NCI-H1048 (cell line): ENCODE data around the gene USP4.
"Not testable (repeated sequence)": the region's sequence is repeated elsewhere in the genome, so short reads cannot be mapped to it uniquely, and the experiment has no call there.

Experiments
- DNase-seq: peaks from one replicate; lab custom pipeline; 2025; lab: John Stamatoyannopoulos, UW

Gene USP4

DNA sequence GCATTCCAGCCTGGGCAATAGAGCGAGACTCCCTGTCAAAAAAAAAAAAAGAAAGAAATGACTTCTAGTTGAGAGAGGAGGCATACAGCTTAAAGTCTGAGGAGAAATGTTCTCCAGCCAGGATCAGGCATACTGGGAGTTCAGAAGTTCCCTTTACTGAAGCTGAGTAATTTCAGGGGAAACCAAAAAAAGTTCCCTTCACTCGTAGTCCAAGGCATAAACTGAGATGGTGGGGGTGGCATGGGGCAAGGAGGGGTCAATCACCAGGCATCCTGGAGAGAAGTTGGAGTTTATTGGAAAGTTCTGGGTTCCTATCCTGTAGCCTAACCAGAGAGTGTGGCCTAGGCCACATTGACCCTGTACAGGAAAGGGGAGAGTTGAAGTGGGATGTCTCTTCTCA, 12.4 kb upstream of the USP4 start:
- DNase-seq = no peak

DNA sequence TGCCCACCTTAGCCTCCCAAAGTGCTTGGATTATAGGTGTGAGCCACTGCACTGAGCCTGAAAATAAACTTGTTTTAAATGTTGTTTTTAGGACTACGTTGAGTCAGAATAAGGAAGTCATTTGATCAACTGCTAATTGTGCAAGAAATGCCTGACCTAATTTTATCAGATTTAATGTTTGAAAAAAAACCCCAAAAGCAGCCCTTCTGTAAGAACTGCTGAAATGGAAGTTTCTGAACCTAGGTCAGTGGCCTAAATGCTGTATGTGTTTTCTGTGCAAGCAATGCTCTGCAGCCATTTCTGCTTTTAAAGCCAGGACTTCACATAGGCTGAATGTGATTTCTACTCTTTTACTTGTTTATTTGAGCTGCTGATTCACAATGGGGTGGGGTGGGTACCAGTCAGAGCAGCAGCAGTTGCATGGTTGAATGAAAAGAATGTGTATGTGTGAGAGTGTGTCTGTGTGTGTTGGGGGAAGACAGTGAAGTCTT, 11.7 kb upstream of the USP4 start:
- DNase-seq = no peak

DNA sequence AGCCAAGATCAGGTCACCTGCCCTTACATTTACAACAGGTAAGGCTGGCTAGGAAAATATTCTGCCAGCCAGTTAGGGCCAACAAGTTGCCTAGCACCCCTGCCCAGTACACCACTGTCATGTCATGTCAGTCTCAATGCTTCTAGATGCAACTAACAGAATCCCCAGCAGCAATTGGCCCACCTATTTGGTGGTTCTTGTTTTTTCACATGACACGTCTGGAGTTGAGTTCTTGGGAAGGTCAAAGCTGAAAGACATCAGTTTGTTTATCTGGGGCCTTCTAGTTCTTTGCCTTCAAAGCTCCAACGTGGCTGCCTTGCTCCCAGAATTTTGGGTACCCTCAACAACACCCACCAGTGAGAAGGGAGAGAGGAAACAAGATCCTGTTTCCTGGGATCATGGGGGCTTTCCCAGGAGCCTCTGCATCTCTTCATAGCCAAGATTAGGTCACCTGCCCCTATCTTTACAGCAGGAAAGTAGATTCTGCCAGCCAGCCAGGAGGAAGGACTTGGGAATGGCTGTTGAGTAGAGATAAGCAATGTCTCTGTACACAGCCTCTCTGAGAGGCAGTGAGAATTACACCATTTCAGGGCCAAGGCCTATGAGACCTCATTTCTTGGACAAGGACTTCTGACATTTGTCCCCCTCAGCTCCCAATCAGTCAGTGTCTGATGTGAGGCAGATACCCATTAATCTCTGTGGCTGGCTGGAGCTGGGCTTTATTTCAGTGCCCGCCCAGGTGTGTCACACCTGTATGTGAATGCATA, 9.7 kb upstream of the USP4 start:
- no peak for DNase-seq

DNA sequence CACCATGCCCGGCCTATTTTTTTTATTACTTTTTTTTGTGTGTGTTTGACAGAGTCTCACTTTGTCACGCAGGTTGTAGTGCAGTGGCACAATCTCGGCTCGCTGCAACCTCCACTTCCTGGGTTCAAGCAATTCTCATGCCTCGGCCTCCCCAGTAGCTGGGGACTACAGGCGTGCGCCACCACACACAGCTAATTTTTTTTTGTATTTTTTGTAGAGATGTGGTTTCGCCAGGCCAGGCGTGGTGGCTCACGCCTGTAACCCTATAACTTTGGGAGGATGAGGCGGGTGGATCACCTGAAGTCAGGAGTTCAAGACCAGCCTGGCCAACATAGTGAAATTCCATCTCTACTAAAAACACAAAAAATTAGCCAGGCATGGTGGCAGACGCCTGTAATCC, 8.5 kb upstream of the USP4 start:
- not testable (repeated sequence) for DNase-seq

DNA sequence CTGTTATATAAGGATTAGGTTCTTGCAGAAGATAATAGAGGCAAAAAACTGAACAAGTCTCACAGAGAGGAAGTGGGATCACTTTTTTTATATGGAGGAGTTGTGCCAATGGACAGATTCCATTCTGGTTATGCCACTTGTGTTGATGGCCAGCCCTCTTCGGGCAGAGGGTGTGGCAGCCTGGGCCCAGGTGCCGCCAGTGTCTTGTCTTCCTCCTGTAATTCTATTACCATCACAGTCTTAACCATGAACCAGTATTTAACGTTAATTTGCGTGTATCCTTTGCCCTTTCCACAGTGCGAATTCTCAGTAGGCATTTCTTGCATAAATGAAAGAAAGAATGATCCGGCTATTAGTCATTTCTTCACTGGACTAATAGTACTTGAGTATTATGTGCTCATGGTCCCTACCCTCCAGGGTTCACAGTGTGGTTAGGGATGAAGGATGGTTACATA, 7.0 kb upstream of the USP4 start:
- no peak for DNase-seq

DNA sequence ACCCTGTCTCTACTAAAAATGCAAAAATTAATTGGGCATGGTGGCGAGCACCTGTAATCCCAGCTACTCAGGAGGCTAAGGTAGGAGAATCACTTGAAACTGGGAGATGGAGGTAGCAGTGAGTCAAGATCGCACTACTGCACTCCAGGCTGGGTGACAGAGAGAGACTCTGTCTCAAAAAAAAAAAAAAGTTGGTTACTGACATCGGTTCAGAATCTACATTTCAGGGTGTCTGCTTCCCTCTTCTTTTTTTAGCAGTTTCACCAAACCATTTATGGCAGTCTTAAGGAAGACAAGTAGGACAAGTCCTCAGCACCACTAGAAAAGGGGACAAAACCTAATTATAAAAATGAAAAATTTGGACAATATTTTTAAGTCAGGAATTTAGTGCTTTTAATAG, 3.3 kb upstream of the USP4 start:
- no peak for DNase-seq

DNA sequence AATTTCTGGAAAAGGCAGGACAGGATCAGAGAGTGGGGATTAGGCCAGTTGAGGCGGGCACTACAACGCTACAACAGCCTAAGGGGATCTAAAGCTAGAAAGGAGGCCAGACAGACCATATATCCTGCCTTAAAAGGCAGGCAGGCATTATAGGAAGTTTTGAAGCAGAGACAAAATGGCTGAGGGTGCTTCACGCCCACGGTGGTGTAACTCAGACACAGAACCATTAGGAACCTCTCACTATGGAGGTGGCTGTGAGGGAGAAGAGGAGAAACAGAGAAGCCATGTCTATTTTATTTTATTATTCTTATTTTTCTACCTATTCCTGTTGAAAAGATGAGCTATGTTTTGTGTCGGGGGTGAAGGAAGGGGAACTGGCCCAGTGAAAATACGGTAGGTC, 2.1 kb upstream of the USP4 start:
- no peak for DNase-seq

DNA sequence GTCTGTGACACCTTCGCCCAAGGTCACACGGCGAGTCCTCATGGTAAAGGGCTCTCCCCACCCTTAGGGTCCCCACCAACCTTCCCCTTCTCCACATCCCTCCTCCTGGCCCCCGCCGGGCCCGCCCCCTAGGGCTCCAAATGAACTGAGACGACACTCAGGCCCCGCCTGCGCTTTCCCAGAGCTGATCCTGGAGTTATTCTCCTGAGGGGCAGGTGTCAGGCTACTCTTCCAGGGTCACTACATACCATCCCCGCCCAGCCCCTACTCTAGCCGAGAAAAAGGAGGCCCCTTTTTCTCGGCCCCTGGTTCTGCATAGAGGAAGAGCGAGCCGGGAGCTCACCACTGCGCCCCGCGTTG, 292 bp downstream of the USP4 start:
- DNase-seq = no peak

DNA sequence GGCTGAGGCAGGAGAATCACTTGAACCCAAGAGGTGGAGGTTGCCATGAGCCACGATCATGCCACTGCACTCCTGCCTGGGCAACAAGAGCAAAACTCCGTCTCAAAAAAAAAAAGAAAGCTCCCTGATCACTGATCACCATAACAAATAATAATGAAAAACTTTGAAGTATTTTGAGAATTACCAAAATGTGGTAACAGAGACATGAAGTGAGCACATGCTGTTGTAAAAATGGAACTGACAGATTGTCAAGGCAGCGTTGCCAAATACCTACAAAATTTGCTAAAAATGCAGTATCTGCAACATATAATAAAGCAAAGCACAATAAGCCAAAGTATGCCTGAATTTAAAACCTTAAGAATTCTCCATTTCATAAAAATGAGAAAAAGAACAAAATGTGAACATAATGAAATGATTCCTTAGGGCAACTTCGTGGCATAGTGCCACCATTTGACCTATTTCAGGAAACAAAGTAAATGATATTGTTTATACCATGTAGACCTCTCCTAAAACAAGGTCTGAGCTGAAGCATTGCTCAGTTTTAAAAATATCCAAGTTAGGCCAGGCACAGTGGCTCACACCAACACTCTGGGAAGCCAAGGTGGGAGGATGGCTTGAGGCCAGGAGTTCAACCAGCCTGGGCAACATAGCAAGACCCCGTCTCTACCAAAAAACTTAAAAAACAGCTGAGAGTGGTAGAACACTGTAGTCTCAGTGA, 5.8 kb downstream of the USP4 start:
- DNase-seq = no peak

DNA sequence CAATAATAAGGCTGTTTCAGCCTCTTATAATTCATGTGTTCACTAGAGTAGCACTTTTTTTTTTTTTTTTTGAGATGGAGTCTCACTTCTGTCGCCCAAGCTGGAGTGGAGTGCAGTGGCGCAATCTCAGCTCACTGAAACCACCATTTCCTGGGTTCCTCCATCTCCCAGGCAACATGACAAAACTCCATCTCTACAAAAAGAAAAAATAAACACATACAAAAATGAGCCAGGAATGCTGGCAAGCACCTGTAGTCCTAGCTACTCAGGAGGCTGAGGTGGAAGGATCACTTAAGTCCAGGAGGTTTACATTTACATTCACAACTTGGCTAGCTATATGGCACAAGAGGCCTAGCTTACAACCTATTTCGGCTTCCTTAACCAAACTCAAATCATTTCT, 6.8 kb downstream of the USP4 start:
- DNase-seq = no peak

DNA sequence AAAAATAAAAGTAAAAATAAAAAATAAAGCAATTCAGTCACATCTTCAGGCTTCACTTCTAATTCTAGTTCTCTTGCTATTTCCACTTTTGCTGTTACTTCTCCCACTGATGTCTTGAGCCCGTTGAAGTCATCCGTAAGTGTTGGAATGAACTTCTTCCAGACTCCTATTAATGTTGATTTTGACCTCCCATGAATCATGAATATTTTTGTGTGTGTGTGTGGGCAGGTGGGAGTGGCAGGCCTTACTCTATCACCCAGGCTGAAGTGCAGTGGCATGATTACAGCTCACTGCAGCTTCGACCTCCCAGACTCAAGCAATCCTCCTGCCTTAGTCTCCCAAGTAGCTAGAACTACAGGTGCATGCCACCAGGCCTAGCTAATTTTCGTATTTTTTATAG, 10.7 kb downstream of the USP4 start:
- no peak for DNase-seq

DNA sequence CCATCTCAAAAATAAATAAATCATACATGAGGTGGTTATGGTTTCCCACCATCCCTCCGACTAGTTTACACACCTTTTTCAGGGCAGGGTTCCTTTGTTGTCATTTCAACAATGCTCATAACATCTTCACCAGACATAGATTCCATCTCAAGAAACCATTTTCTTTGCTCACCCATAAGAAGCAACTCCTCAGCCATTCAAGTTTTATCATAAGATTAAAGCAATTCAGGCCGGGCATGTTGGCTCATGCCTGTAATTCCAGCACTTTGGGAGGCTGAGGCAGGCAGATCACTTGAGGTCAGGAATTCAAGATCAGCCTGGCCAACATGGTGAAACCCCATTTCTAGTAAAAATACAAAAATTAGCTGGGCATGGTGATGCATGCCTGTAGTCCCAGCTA, 11.5 kb downstream of the USP4 start:
- DNase-seq = not testable (repeated sequence)

DNA sequence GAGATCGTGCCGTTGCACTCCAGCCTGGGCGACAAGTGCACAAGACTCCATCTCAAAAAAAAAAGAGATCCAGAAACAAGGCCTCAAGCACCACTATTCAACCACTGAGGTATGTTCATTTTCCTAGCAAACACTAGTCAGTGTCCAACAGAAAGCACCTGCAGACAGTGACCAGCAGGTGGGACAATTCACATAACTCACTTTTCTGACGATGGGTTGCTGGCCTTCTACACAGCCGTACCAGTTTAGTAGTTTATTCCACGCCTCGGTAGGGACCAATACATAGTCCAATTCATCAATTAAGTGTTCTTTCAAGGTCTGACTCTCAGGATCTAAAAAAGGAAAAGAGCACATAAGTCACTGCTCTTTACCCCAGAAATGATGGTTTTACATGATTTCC, 12.4 kb downstream of the USP4 start:
- DNase-seq = no peak

DNA sequence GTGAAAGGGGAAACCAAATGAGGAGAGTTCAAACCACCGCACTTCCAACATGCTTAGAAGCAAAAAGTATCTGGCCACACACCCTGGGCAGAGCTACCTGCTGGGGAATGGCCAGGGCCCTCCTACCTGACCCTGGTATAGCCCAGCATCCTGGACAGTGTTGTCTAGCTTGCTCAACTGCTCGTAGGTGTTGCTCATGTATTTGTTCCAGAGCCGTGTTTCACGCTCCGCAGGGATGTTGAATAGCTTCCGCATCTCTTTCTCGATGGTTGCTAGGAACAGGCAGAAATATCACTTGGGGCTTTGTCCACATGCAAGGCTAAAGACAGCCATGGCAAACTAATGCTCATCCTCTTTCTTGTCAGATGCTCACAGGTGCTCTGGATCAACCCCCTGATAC, 15.1 kb downstream of the USP4 start:
- DNase-seq = no peak

DNA sequence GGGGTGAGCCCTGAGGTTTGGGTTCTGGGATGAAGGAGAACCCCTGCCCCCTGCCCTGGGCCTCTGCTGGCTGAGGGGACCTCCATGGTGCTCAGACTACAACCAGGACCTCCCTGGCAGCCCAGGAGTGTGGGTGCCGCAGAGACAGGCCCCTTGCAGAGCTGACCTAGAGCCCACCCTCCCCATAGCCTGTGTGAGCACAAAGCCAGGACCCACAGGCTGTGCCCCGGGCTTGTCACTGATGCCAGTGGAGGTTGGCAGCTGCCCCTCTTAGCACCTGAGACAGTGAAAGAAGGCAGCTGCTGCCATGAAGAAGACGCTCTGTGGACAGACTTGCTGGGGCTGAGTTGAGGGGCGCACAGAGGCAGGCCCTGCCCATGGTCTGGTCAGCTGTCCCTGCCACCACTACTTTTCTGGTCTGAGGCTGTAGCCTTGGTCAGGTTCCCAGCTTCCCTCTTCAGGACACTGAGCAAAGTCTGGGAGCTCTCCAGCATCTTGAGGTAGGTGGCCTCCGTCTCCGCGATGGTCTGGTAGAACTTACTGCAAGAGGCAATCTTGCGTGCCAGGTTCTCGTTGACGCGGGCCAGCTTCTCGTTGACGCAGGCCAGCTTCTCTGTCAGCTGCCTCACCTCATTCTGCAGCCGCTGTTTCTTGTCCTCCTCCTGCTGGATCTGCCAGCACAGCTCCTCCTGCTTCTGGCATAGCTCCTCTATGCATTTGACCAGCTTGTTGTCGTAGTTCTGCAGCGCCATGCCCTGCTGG, 23.0 kb downstream of the USP4 start:
- DNase-seq = no peak

DNA sequence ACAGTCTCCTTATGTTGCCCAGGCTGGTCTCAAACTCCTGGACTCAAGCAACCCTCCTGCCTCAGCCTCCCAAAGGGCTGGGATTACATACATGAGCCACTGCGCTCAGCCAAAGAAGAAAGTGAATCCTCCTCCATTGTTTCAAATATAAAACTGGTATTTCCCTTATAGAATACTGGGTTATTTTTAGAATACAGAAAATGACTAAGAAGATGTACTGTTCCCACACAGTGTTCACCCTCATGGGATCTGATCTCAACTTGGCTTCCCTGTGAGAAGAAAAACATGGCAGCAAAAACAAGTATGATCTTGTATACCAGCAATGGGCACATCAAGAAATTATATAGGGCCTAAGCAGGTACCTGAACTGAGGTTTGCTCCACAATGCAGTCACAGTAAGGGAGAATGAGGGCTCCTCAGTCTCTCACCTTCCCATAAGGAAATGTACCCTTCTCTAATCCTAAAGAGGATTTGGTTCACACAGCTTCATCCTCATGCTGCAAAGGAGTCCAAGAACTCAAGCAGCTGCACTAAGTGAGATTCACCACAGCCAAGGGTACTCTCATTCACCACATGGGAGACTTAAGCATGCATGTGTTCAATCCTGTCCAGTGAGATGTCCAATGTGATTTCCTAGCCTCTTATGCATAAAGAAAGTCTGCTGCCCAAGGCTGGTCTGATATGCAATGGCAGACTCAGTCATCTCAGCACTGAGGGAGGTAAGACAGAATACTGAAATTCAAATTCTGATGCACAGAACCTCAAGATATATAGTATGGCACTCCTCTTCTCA, 25.8 kb downstream of the USP4 start:
- DNase-seq = no peak

DNA sequence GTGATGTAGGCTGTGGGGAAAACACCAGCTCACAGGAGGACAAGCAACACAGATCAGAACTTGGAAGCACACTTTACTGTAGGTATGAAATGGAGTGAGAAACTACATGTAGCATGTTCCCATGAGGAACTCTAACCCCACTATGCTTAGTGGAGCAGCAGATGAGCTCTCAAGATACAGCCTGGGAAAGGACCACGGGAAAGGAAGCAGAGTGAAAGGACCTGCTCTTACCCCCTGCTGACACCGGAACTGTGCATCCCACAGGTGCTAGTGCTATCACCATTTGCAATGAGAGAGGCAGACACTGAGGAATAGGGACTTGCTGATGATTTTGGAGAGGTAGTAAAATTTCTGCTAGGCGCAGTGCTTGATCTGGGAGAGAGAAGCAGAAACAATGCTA, 28.6 kb downstream of the USP4 start:
- no peak for DNase-seq

DNA sequence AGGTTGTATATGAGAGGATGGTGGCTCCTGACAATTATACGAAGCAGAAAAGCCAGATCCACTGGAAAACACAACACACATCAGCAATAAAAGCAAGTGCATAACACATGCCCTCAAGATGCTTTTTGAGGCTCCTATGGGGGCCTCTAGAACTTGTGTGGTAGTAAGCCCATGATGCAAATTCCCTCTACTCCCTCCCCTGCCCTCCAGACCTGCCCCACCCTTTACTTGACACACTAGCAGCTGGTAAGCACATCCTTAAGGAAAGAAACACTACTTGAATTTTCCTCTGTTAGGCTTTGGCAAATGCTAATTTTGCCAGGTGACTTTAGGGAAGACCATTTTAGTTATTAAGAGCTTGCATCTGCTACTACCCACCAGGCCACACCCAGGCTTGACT, 29.2 kb downstream of the USP4 start:
- DNase-seq = no peak

DNA sequence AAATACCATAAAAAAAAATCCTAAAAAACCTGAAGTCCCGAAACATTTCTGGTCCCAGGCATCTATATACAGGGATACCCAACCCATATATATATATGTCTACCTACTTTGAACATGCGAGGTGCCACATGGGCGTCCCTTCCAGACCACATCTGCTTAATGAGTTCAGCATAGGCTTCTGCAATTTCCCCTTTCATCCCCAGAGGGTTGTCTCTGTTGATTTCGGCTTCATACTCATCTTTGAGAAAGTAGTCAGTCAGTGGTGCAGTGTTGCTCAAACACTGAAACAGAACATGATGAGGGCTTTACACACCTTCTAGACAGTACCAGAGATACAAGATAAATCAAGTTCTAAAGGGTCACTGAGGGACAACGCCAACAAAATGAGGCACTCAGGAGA, 34.2 kb downstream of the USP4 start:
- DNase-seq = no peak

DNA sequence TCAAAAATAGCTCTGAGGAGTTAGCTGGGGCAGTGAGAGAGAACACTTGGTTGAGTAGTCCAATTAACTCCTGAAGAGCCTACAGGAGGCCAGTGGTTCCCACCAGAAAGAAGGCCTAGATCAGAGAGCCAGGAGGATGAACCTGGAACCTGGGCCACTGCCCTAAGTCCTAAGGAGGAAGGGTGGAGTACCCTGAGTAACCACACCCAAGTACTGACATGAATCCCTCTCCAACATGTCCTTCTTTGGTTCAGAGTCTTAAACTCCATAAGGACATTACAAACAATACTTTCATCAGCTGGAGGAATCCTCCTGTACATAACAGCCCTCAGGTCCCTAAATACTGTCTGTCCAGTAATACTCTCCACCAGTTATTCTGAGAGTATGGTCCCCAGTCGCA, 37.2 kb downstream of the USP4 start:
- no peak for DNase-seq

DNA sequence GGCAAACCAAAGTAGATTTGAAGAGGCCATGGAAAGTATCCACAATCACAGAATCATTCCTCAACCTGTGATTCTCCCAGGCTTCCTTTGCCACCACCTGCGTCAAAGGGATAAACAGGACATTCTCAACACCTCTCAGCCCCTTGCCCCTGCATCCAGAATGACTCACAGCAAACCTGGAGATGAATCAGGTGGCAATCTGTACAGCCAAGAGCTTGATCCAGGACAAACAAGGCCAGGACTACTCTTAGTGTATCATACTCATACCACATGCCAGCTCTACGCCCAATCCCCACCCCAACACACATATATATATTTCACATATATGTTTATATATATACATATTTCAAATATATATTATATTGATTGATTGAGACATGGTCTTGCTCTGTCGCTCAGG, 39.3 kb downstream of the USP4 start:
- DNase-seq = no peak

DNA sequence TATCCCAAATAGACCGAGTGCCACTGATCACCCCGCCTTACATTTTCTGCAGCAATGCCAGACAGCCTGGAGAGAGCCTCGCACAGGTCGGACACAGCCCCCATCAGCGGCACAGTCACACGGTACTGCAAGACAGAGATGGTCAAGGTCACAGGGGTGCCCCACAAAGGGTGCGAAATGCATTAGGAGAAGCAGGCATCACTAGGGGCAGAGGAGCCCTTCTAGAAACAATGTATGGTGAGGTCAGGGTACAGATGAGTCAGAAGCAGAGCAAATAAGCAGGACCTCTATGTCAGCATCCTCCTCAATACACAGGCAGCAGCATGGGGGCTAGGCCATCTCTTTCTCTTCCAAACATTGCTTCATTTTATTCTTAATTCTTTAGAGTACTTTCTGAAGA, 41.3 kb downstream of the USP4 start:
- no peak for DNase-seq
